C4-2B (cell line): ENCODE measurements around the gene NUSAP1.
"Not testable (repeated sequence)": the region's sequence is repeated elsewhere in the genome, so short reads cannot be mapped to it uniquely, and the experiment has no call there.

Experiments used
- H3K27ac ChIP-seq: fragments of 450-650 bp; 2 replicates; pipeline ENCODE4 v1.5.1; 2017
- ZFX ChIP-seq: fragments of 450-650 bp; IDR thresholded peaks from 2 replicates; pipeline ENCODE4 v1.6.1; 2017
- TF ChIP-seq, protein P1 (sequence below): fragments of 450-650 bp; conservative IDR thresholded peaks from 2 replicates; pipeline ENCODE4 v1.5.1; 2017; ENCODE audit warnings: mild to moderate bottlenecking

NUSAP1 gene

GRCh38 chr15:41417418-41418195 is 84.9 kb downstream of the NUSAP1 start:
- peak overlapping the region; percentile 69 for H3K27ac ChIP-seq
- peak; percentile 77; the same call in 1 of the 2 replicates for TF ChIP-seq ZFX
- TF ChIP-seq, protein P1, sequence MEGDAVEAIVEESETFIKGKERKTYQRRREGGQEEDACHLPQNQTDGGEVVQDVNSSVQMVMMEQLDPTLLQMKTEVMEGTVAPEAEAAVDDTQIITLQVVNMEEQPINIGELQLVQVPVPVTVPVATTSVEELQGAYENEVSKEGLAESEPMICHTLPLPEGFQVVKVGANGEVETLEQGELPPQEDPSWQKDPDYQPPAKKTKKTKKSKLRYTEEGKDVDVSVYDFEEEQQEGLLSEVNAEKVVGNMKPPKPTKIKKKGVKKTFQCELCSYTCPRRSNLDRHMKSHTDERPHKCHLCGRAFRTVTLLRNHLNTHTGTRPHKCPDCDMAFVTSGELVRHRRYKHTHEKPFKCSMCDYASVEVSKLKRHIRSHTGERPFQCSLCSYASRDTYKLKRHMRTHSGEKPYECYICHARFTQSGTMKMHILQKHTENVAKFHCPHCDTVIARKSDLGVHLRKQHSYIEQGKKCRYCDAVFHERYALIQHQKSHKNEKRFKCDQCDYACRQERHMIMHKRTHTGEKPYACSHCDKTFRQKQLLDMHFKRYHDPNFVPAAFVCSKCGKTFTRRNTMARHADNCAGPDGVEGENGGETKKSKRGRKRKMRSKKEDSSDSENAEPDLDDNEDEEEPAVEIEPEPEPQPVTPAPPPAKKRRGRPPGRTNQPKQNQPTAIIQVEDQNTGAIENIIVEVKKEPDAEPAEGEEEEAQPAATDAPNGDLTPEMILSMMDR = no peak

- TF ChIP-seq ZFX = no peak
- TF ChIP-seq, protein P1 = no peak
- H3K27ac ChIP-seq = no peak overlapping the region
Observed at GRCh38 chr15:41423979-41424659, 91.4 kb downstream of the NUSAP1 start.

DNA sequence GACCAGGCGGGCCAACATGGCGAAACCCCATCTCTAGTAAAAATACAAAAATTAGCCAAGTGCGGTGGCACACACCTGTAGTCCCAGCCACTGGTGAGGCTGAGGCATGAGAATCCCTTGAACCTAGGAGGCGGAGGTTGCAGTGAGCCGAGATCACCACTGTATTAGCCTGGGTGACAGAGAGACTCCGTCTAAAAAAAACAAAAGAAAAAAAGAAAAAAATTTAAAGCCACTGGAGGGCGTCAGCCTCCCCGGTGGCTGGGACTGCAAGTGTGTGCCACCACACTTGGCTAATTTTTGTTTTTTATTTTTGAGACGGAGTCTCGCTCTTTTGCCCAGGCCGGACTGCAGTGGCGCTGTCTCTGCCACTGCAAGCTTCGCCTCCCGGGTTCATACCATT is 92.1 kb downstream of the NUSAP1 start:
- TF ChIP-seq ZFX = no peak
- TF ChIP-seq, protein P1 = no peak
- H3K27ac ChIP-seq = no peak overlapping the region

DNA sequence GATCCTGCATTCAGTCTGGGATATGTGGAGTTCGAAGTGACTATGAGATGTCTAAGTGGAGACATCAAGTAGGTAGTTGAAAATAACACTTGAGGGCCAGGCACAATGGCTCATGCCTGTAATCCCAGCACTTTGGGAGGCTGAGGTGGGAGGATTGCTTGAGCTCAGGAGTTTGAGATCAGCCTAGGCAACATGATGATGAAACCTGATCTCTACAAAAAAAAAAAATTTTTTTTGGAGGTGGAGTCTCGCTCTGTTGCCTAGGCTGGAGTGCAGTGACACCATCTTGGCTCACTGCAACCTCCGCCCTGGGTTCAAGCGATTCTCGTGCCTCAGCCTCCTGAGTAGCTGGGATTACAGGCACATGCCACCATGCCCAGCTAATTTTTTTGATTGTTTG is 93.2 kb downstream of the NUSAP1 start:
- not testable (repeated sequence) for H3K27ac ChIP-seq

DNA sequence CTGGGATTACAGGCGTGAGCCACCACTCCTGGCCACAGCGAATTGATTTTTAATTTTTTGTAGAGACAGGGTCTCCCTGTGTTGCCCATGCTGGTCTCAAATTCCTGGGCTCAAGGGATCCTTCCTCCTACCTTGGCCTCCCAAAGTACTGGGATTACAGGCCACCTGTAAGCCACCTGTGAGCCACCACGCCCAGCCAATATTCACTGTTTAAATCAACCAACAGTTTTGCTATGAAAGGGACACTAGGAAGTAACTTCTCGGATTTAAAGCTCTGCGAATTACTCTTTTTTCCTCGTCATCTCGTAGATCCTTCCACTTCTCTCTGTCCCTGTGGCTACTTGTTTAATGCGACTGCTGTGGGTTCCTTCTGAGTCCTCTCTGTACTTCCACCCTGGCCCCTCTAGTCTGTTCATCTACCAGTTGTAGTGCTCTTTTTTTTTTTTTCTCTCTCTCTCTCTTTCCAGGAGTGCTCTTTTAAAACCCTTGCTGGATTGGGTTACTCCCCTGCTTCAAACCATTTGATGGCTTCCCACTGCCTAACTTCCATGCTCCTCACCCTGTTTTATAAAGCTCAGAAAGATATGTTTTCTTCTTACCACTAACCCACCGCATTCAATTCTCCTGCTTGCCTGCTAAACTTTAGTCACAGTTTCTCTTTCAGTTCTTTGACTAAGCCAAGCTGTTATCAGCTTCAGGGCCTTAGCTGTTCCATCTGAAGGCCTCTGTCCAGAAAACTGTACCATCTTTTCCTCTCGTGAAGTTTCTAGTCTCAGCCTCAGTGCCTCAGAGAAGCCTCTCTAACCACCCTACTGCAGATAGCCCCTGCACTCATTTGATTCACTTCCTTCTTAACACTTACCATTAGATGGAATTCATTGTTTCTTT is 96.6 kb downstream of the NUSAP1 start:
- no peak overlapping the region for H3K27ac ChIP-seq
- TF ChIP-seq ZFX = no peak
- TF ChIP-seq, protein P1 = no peak
